HG03565 (cell line): ENCODE measurements around the gene ATP8A2.
A peak's percentile ranks its signal among the peaks of the same experiment; 100 is the strongest.
"Not testable (repeated sequence)": the region's sequence is repeated elsewhere in the genome, so short reads cannot be mapped to it uniquely, and the experiment has no call there.

ENCODE experiments used
- ATAC-seq: cut with Tn5 transposase; IDR thresholded peaks from one replicate; pipeline ENCODE4 v1.9.1; 2021; ENCODE audit warnings: mild to moderate bottlenecking, moderate library complexity; ENCODE audit not compliant: unreplicated experiment

ATP8A2 gene

DNA sequence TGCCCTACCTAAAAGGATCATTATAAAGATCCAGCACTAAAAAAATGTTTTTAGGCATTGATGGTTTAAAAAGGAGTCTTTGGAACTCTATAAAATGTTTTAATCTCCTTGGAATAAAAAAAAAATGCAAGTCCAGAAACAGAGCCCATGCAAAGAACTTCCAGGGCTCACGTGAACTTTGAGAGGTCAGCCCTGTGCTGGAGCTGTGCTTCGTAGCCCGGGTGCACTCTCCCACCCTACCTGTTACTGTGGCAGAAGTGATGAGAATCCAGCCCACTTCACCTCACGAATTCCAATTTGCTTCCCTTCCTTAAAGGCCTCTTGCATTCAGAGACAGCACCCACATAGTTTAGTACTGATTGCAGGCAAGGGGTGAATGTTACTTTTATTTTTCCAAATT is 412.3 kb downstream of the ATP8A2 start:
- no peak for ATAC-seq

DNA sequence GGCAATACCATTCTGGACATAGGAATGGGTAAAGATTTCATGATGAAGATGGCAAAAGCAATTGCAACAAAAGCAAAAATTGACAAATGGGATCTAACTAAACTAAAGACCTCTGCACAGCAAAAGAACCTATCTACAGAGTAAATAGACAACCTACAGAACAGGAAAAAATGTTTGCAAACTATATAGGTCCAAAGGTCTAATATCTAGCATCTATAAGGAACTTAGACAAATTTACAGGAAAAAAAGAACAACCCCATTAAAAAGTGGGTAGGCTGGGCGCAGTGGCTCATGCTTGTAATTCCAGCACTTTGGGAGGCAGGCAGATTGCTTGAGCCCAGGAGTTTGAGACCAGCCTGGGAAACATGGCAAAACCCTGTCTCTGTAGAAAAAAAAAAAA is 418.4 kb downstream of the ATP8A2 start:
- ATAC-seq, result not testable (repeated sequence)

- ATAC-seq, result no peak
These were observed 423.5 kb downstream of the ATP8A2 start for GRCh38 chr13:25795277-25795676.

DNA sequence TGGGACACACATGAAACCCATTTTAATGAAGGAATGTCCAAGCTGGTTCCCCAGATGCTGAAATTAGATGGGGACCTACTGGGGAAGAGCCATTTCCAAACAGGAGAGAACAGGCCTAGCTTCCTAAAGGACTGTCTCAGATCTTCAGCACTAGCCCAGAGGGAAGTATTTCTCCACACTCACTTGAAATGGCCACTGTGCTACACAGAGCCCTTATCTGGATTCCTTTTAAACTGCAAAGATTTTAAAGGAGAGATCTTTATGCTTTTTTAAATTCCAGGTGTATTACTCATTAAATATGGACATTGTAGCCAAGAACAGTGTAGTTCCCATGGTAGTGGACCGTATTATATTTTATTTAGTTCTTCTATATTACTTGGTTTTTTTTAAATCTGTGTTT is 424.7 kb downstream of the ATP8A2 start:
- no peak for ATAC-seq

GRCh38 chr13:25798998-25799397 is 427.2 kb downstream of the ATP8A2 start:
- no peak for ATAC-seq

DNA sequence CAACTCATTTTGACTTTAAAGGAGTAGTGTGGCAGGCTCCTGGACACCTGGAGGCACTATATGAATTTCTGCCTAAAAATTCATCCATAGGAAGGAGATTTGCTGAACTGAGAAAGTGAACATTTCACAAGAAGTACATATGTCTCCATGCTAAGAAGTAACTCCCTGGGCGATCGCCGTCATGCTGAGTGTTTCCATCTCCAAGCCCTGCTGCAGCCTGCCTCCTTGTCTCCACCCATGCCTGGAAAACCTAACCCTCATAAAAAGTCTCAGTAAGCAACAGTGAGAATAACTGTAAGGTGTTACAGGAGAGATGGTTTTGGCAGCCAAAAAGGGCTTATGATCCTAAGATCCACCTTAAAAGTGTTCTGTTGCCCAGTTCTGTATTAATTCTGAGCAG is 428.7 kb downstream of the ATP8A2 start:
- no peak for ATAC-seq

DNA sequence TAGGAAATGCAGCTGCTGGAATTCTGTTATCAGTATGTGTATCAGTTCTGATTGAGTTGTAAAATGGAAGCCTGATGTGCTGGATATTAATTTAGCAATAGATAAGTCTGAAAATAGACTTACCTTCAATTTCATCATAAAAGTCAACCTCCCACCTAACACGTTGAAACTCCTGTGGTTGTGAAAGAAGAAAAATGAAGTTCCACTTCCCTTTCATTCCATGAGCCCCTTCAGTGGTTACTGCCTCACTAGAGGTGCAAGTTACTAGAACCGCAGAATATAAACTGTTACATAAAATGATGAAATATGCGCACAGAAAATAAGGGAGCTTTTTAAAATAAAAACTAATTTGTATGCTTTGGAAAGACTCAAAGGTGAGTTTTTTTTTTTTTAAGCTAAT is 430.8 kb downstream of the ATP8A2 start:
- ATAC-seq, result no peak

DNA sequence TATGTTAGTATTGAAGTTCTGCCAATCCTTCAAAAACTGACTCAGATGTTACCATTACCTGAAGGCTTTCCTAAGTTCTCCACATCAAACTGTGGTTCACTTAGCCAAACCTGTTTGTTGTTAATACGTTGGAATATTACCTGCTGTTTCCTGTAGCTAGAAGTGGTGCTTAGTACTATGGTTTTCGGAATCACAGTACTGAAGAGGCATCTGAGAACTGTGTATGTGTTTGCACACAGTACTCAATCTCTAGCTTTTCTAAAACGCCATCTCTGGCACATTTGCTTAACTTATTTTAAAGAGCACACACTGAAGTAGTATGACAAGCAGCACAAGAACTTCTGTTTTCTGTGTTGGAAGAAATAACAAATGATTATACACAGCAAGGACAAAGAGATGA is 431.9 kb downstream of the ATP8A2 start:
- ATAC-seq, result no peak

DNA sequence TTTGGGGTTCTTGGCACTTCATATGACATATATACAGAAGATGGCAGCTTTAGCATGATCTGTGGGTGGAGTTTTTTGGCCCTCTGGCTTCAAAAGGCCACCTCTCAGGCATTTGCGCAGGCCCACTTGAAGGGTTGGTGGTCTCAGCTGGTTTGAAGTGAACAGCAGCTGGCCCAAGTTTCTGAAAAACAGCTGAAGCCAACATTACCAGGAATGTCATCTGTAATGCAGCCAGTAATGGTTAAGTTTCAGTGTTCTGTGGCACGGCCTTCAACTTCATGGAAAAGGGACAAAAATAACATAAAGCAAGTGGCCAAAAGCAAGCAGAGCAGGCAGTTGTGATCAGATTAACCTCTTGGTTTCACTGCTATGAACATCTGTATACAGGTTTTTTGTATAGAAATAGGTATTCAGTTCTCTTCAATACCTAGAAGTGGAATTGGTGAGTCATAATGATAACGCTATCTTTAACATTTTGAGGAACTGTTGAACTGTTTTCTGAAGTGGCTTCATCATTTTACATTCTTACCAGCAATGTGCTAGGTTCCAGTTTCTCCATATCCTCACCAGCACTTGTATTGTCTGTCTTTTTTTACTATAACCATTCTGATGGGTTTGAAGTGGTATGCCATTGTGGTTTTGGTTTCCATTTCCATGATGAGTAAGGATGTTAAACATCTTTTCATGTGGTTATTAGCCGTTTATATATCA is 434.6 kb downstream of the ATP8A2 start:
- ATAC-seq, result peak; percentile 83

- no peak for ATAC-seq
These were observed 435.8 kb downstream of the ATP8A2 start for GRCh38 chr13:25807562-25807961.

DNA sequence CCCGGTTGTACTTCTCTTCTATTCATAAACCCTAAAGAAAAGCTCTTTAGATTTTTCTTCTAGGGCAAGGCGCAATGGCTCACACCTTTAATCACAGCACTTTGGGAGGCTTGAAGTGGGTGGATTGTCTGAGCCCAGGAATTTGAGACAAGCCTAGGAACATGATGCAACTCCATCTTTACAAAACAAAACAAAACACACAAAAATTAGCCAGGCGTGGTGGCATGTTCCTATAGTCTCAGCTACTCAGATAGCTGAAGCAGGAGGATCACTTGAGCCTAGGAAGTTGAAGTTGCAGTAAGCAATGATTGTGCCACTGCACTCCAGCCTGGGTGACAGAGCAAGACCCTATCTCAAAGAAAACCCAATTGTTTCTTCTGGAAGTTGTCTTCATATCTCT is 439.7 kb downstream of the ATP8A2 start:
- no peak for ATAC-seq

- no peak for ATAC-seq
These were observed 444.5 kb downstream of the ATP8A2 start for GRCh38 chr13:25816239-25816638.

- no peak for ATAC-seq
These were observed 448.2 kb downstream of the ATP8A2 start for GRCh38 chr13:25819856-25820530.

DNA sequence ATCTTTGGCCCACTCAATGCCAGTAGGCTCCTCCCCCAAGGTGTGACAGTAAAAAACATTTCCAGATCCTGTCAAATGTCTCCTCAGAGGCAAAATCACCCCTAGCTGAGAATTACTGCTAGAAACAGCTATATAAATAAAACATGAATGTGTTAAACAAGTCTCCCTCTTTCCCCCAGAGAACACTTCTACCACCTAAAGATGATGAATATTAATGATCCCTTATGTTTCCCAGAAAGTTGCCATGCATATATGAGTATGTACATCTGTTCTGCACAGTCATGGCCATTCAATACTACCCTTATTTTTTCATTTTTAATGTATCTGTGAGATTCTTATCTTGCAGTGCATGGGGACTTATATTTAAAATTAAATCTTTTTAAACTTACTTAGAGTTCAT is 450.0 kb downstream of the ATP8A2 start:
- ATAC-seq, result no peak

GRCh38 chr13:25827221-25827620 is 455.4 kb downstream of the ATP8A2 start:
- not testable (repeated sequence) for ATAC-seq

GRCh38 chr13:25827831-25828465 is 456.2 kb downstream of the ATP8A2 start:
- no peak for ATAC-seq

- ATAC-seq, result no peak
These were observed 462.0 kb downstream of the ATP8A2 start for GRCh38 chr13:25833761-25834160.

- ATAC-seq, result no peak
These were observed 465.0 kb downstream of the ATP8A2 start for GRCh38 chr13:25836574-25837336.

DNA sequence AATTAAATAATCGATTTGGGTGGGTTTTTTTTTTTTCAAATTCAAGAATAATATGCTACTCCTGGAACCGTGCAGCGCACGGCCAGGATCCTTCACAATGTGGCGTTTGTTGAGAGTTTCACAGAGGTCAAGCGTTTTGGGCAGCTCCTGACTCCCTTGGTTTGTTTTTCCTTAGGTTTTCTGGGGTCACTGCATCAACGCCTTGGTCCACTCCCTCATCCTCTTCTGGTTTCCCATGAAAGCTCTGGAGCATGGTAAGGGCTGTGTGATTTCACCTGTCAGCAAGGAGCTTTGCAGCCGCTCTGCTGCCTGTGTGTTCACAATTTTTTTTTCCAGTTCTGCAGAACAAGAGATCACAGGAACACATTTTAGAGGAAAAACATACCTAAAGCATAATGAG is 467.6 kb downstream of the ATP8A2 start:
- no peak for ATAC-seq

DNA sequence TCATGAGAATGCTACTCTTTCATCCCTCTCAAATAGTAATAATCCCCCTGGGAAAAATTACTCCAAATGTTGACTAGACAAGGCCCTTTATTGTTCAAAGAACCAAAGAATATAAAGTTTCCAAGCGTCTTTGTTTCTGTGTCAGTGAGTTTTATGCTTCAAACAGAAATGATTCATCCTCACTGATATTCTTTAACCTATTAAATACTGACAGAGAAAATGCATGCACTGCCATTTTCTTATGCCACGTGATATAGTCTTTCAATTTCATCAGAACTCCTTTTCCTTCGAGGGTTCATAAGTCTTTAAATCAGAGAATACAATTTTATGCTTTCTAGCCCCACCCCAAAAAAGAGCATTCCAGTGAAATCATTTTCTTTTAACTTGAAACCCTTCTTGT is 468.5 kb downstream of the ATP8A2 start:
- no peak for ATAC-seq

- no peak for ATAC-seq
These were observed 469.2 kb downstream of the ATP8A2 start for GRCh38 chr13:25840931-25841330.
